GM20000 (cell line): ENCODE results near the gene PON2.

Source experiments
- DNase-seq: peaks from one replicate; pipeline ENCODE4 v3.0.0; 2012; ENCODE audit warnings: low spot score
- CTCF ChIP-seq: IDR thresholded peaks from 2 replicates; pipeline ENCODE4 v1.5.1; 2012; ENCODE audit warnings: mild to moderate bottlenecking, control low read depth; ENCODE audit errors: extremely low read depth, missing control alignments

Gene PON2

GRCh38 chr7:95404316-95404865 lies 30.4 kb downstream of the PON2 start:
- TF ChIP-seq CTCF: no peak

GRCh38 chr7:95398155-95398940 lies 36.5 kb downstream of the PON2 start:
- no peak for DNase-seq
- no peak for TF ChIP-seq CTCF

More at GRCh38 chr7:95404316-95404865, 30.4 kb downstream of the PON2 start:
- no peak for DNase-seq

- DNase-seq: peak; percentile 20
- no peak for TF ChIP-seq CTCF
These were observed 37.4 kb downstream of the PON2 start for GRCh38 chr7:95397381-95397780.

GRCh38 chr7:95396136-95397032 lies 38.4 kb downstream of the PON2 start, which contains the start of gene PON3:
TSS of gene PON3 (minus strand) at chr7:95396375. CDS start at chr7:95396350, 25 bp downstream.
- peak; percentile 16 for TF ChIP-seq CTCF
- DNase-seq: peak; percentile 26

GRCh38 chr7:95395755-95396135 lies 39.1 kb downstream of the PON2 start:
- TF ChIP-seq CTCF: no peak
- DNase-seq: no peak

GRCh38 chr7:95394370-95394769 lies 40.5 kb downstream of the PON2 start:
- no peak for TF ChIP-seq CTCF
- no peak for DNase-seq
